HG03064 (cell line): ENCODE results near the gene B3GALT6.

Experiments used
- ATAC-seq: cut with Tn5 transposase; IDR thresholded peaks from one replicate; pipeline ENCODE4 v1.9.1; 2021; ENCODE audit warnings: low read depth; ENCODE audit not compliant: unreplicated experiment

The B3GALT6 gene

GRCh38 chr1:1281533-1282321 is 49.7 kb downstream of the B3GALT6 start:
- ATAC-seq: no peak

GRCh38 chr1:1282998-1283397 is 51.0 kb downstream of the B3GALT6 start:
- no peak for ATAC-seq

GRCh38 chr1:1283821-1284220 is 51.8 kb downstream of the B3GALT6 start:
- ATAC-seq: no peak
